Spleen (tissue), 11 donors: Measurements from ENCODE around the gene SMG6. TPM values are rescaled to one million over a fixed set of nuclear protein-coding genes. Genes with fewer than 3 reads are reported as not detected.

ENCODE experiments used
- DNase-seq: peaks from one replicate; pipeline ENCODE4 v3.0.0-alpha.2; 2020
- H3K27ac ChIP-seq, 8 donors: fragments of 200-600 bp; sonication (generic) in 7 of 8; 1 replicate in 4 of 8; 2 replicates in 4 of 8; pipeline versions ENCODE4 v1.5.0 to v1.8.0; 2016 to 2021; ENCODE audit warnings: inconsistent platforms in 4 of 8, mild to moderate bottlenecking in 4 of 8, moderate library complexity in 1 of 8
- H3K27me3 ChIP-seq, 7 donors: fragments of 200-600 bp; sonication (generic) in 6 of 7; replicated peaks in 1 of 7; 1 replicate in 4 of 7; 2 replicates in 3 of 7; pipeline versions ENCODE4 v1.5.0 to v1.8.0; 2016 to 2021; ENCODE audit warnings: inconsistent platforms in 3 of 7, mild to moderate bottlenecking in 1 of 7
- H3K36me3 ChIP-seq, 6 donors: fragments of 200-600 bp; sonication (generic) in 5 of 6; 1 replicate in 4 of 6; 2 replicates in 2 of 6; pipeline versions ENCODE4 v1.5.0 to v1.8.0; 2016 to 2021; ENCODE audit warnings: inconsistent platforms in 2 of 6
- H3K4me1 ChIP-seq, 6 donors: fragments of 200-600 bp; sonication (generic) in 5 of 6; 1 replicate in 3 of 6; 2 replicates in 3 of 6; pipeline versions ENCODE4 v1.5.0 to v1.8.0; 2016 to 2021; ENCODE audit warnings: inconsistent platforms in 3 of 6
- H3K4me3 ChIP-seq, 8 donors: fragments of 200-600 bp; sonication (generic) in 7 of 8; 1 replicate in 4 of 8; 2 replicates in 4 of 8; pipeline versions ENCODE4 v1.5.0 to v1.8.0; 2016 to 2021; ENCODE audit warnings: inconsistent platforms in 4 of 8, mild to moderate bottlenecking in 4 of 8, moderate library complexity in 2 of 8
- H3K9me3 ChIP-seq, 8 donors: fragments of 200-600 bp; sonication (generic) in 7 of 8; 1 replicate in 4 of 8; 2 replicates in 4 of 8; pipeline versions ENCODE4 v1.5.0 to v1.8.0; 2016 to 2021; ENCODE audit warnings: inconsistent platforms in 4 of 8
- POLR2A ChIP-seq, 3 donors: fragments of 450-650 bp; IDR thresholded peaks; one replicate each; pipeline ENCODE4 v1.5.1; 2017; ENCODE audit warnings: antibody characterized with exemption in 3 of 3, mild to moderate bottlenecking in 1 of 3
- POLR2AphosphoS5 ChIP-seq, 3 donors: sonication (generic); formaldehyde crosslinking; IDR thresholded peaks; one replicate each; pipeline ENCODE4 v1.5.1; 2017; ENCODE audit warnings: antibody characterized with exemption in 3 of 3
- WGBS, 5 donors: extraction: QIAGEN DNeasy Blood & Tissue Kit in 3 of 5; methylation state at CpG; one replicate each; pipeline versions ENCODE4 v1.1.5 to v1.1.7; 2013 to 2018; 5-methylcytosine and 5-hydroxymethylcytosine counted together
- intact Hi-C: fragments of 100-400 bp; cut with DNase I; formaldehyde crosslinking; loops from one replicate; pipeline ENCODE4 v1.15.0; 2023; ENCODE audit warnings: low total_unique reads
- polyA plus RNA-seq, 3 donors: library from polyadenylated mRNA; stranded (reverse); fragments of 200-250 nt; gene quantifications; one replicate each; pipeline ENCODE4 v1.2.1, GENCODE V29; 2013
- total RNA-seq, 7 donors: library from RNA; depleted of rRNA in 3 of 7; stranded (reverse); fragments of >200 nt in 3 of 7; fragmentation: NEBNext Ultra II Directional in 4 of 7; extraction: Animal tissue kit (Norgen Biotek cat#: 25700) in 4 of 7; gene quantifications; one replicate each; pipeline versions ENCODE4 v1.1.0 to v1.2.1, GENCODE V29; 2016 to 2021
- TF ChIP-seq, protein P1 (sequence below), 11 experiments: fragments of 200-600 bp in 7 of 11; fragments of 450-650 bp in 4 of 11; sonication (generic) in 4 of 11; IDR thresholded peaks in 8 of 11; conservative IDR thresholded peaks in 3 of 11; 1 replicate in 7 of 11; 2 replicates in 4 of 11; pipeline versions ENCODE4 v1.4.0 to v1.8.0; 2016 to 2021; ENCODE audit warnings: antibody characterized with exemption in 11 of 11, inconsistent platforms in 4 of 11, mild to moderate bottlenecking in 1 of 11
- donor health status: healthy with polysubstance abuse.
- donor health status: DM: no; HTN: no; CAD: no; lungs with moderate emphysema.
- donor health status: DM: no; HTN: no; CAD: no.
- donor health status: Bipolar disorder and iron deficiency.
- donor health status: healthy.
- donor health status: DM: no; HTN: no; CAD: no.
- donor health status: DM: yes; HTN: yes; CAD: no.

The SMG6 gene
- total and polyA plus RNA-seq, 10 donors = 9.7 to 44.2 (median 28.0) TPM

GRCh38 chr17:2240541-2240940 is 63.0 kb downstream of the SMG6 start:
- peaks cover 4 to 68% (median 44%) of the 10 kb centered on the region in 6 donors for H3K4me1 ChIP-seq
- no peak for DNase-seq
- H3K9me3 ChIP-seq = no peaks in the 10 kb centered on the region
- H3K27me3 ChIP-seq = no peaks in the 10 kb centered on the region
- intact Hi-C loops = no loop called here
- peaks cover 0 to 60% (median 17%) of the 10 kb centered on the region in 6 donors for H3K36me3 ChIP-seq
- 81 to 91% (median 83%) methylated on average over 13 of the region's 13 CpGs for WGBS, 5 donors
- peak overlapping the region; percentile 48 to 82 (median 64) for H3K27ac ChIP-seq
- no peak overlapping the region for H3K4me3 ChIP-seq
- TF ChIP-seq POLR2AphosphoS5 (IDR thresholded peaks at IDR 0.05) (no peak), POLR2A (IDR thresholded peaks at IDR 0.05) (no peak)

GRCh38 chr17:2239882-2240430 is 63.6 kb downstream of the SMG6 start:
- peaks cover 4 to 63% (median 42%) of the 10 kb centered on the region in 6 donors for H3K4me1 ChIP-seq
- H3K36me3 ChIP-seq = peaks cover 0 to 66% (median 17%) of the 10 kb centered on the region in 6 donors
- H3K9me3 ChIP-seq = no peaks in the 10 kb centered on the region
- H3K27ac ChIP-seq = peak overlapping the region; percentile 48 to 82 (median 64)
- no peaks in the 10 kb centered on the region for H3K27me3 ChIP-seq
- intact Hi-C loops = loop anchor here (10.0 kb wide), 1 partner anchor 65 kb away; no protein-coding TSS in a partner anchor
- no peak overlapping the region for H3K4me3 ChIP-seq
- DNase-seq = no peak
- TF ChIP-seq POLR2AphosphoS5 (IDR thresholded peaks at IDR 0.05) (no peak), POLR2A (IDR thresholded peaks at IDR 0.05) (no peak)
- TF ChIP-seq, protein P1, sequence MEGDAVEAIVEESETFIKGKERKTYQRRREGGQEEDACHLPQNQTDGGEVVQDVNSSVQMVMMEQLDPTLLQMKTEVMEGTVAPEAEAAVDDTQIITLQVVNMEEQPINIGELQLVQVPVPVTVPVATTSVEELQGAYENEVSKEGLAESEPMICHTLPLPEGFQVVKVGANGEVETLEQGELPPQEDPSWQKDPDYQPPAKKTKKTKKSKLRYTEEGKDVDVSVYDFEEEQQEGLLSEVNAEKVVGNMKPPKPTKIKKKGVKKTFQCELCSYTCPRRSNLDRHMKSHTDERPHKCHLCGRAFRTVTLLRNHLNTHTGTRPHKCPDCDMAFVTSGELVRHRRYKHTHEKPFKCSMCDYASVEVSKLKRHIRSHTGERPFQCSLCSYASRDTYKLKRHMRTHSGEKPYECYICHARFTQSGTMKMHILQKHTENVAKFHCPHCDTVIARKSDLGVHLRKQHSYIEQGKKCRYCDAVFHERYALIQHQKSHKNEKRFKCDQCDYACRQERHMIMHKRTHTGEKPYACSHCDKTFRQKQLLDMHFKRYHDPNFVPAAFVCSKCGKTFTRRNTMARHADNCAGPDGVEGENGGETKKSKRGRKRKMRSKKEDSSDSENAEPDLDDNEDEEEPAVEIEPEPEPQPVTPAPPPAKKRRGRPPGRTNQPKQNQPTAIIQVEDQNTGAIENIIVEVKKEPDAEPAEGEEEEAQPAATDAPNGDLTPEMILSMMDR (IDR thresholded peaks at IDR 0.05 in 8 of 11, conservative IDR thresholded peaks at IDR 0.05 in 3 of 11) = no peak
- 57 to 80% (median 76%) methylated on average over 10 of the region's 10 CpGs for WGBS, 5 donors

DNA sequence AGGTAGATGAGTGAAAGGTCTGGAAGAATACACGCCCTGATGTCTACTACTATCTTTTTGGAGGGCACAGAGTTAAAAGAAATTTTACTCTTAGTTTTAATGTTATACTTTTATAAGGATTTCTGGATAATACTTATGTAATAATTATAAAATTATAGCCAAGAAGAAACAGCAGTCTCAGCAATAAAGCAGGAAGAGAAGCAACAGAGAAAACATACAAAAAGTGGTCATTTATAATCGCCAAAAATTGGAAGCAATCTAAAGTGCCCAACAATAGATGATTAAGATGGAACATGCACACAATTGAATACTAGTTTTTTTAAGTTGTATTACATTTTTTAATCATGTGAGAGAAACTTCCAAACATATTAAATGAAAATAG is 64.4 kb downstream of the SMG6 start:
- Histone ChIP-seq H3K9me3 (no peaks in the 10 kb centered on the region), H3K4me1 (peaks cover 4 to 55% (median 37%) of the 10 kb centered on the region in 6 donors), H3K4me3 (no peak overlapping the region), H3K27me3 (no peaks in the 10 kb centered on the region), H3K36me3 (peaks cover 0 to 72% (median 17%) of the 10 kb centered on the region in 6 donors), H3K27ac (peak overlapping the region in 7 of 8 donors; percentile 33 to 82 (median 67))
- intact Hi-C loops = loop anchor here (10.0 kb wide), 1 partner anchor 64 kb away; no protein-coding TSS in a partner anchor
- TF ChIP-seq POLR2AphosphoS5 (IDR thresholded peaks at IDR 0.05) (no peak), POLR2A (IDR thresholded peaks at IDR 0.05) (no peak)
- TF ChIP-seq, protein P1 (IDR thresholded peaks at IDR 0.05 in 8 of 11, conservative IDR thresholded peaks at IDR 0.05 in 3 of 11) = no peak
- WGBS, 5 donors = 62 to 82% (median 78%) methylated on average over 2 of the region's 2 CpGs
- no peak for DNase-seq

GRCh38 chr17:2238432-2239169 is 65.0 kb downstream of the SMG6 start:
- H3K4me1 ChIP-seq = peaks cover 4 to 53% (median 36%) of the 10 kb centered on the region in 6 donors

More at GRCh38 chr17:2238432-2239169, 65.0 kb downstream of the SMG6 start:
- intact Hi-C loops = loop anchor here (10.0 kb wide), 1 partner anchor 64 kb away; no protein-coding TSS in a partner anchor
- DNase-seq = no peak
- Histone ChIP-seq H3K27ac (peak overlapping the region in 7 of 8 donors; percentile 33 to 82 (median 62)), H3K36me3 (peaks cover 0 to 72% (median 14%) of the 10 kb centered on the region in 6 donors), H3K9me3 (no peaks in the 10 kb centered on the region), H3K4me3 (peak overlapping the region in 1 of 8 donors; percentile 26), H3K27me3 (no peaks in the 10 kb centered on the region)
- WGBS, 5 donors = 59 to 75% (median 65%) methylated on average over 15 of the region's 15 CpGs
- TF ChIP-seq POLR2AphosphoS5 (IDR thresholded peaks at IDR 0.05) (peak in 1 of 3 donors; percentile 9), POLR2A (IDR thresholded peaks at IDR 0.05) (no peak)
